Vagina (tissue), 2 donors: ENCODE results near the gene GALR1. TPM values are rescaled to one million over a fixed set of nuclear protein-coding genes. Genes with fewer than 3 reads are reported as not detected.

Experiments used
- DNase-seq, 2 donors: peaks; one replicate each; pipeline ENCODE4 v3.0.0-alpha.2; 2017; ENCODE audit errors: extremely low spot score in 2 of 2
- H3K27ac ChIP-seq: fragments of 200-600 bp; sonication (generic); one replicate; pipeline ENCODE4 v1.5.1; 2019
- H3K27me3 ChIP-seq: fragments of 200-600 bp; sonication (generic); one replicate; pipeline ENCODE4 v1.5.1; 2019
- H3K36me3 ChIP-seq, 2 donors: fragments of 200-600 bp; sonication (generic); one replicate each; pipeline ENCODE4 v1.5.1; 2017 to 2019
- H3K4me1 ChIP-seq: fragments of 200-600 bp; sonication (generic); one replicate; pipeline ENCODE4 v1.5.1; 2019
- H3K4me3 ChIP-seq, 2 donors: fragments of 200-600 bp; sonication (generic); 1 replicate in 1 of 2; 2 replicates in 1 of 2; pipeline ENCODE4 v1.5.1; 2016 to 2019
- H3K9me3 ChIP-seq: fragments of 200-600 bp; sonication (generic); one replicate; pipeline ENCODE4 v1.5.1; 2019
- POLR2A ChIP-seq, 2 donors: fragments of 450-650 bp; IDR thresholded peaks; one replicate each; pipeline ENCODE4 v1.6.1; 2017; ENCODE audit warnings: antibody characterized with exemption in 2 of 2, mild to moderate bottlenecking in 2 of 2, moderate library complexity in 2 of 2
- POLR2AphosphoS5 ChIP-seq, 2 donors: sonication (generic); formaldehyde crosslinking; IDR thresholded peaks; one replicate each; pipeline ENCODE4 v1.9.0; 2017; ENCODE audit warnings: antibody characterized with exemption in 2 of 2, mild to moderate bottlenecking in 2 of 2, low read depth in 1 of 2; ENCODE audit not compliant: insufficient read depth in 1 of 2
- intact Hi-C: fragments of 100-400 bp; cut with DNase I; formaldehyde crosslinking; loops from one replicate; pipeline ENCODE4 v1.15.1; 2023
- total RNA-seq: library from RNA; depleted of rRNA; stranded (reverse); fragments of >200 nt; gene quantifications from one replicate; pipeline ENCODE4 v1.2.3, GENCODE V29; 2016
- TF ChIP-seq, protein P1 (sequence below), 3 experiments: fragments of 450-650 bp in 2 of 3; fragments of 200-600 bp in 1 of 3; sonication (generic) in 1 of 3; IDR thresholded peaks; one replicate each; pipeline ENCODE4 v1.5.1; 2017 to 2019; ENCODE audit warnings: antibody characterized with exemption in 3 of 3, mild to moderate bottlenecking in 2 of 3, moderate library complexity in 2 of 3

Gene GALR1
- total RNA-seq, 1 donor from 2014 or later: 0.98 TPM

- TF ChIP-seq POLR2A (IDR thresholded peaks at IDR 0.05): no peak
- no peak for TF ChIP-seq POLR2AphosphoS5 (IDR thresholded peaks at IDR 0.05; ENCODE audit: insufficient read depth in 1 of 2, low read depth in 1 of 2)
- TF ChIP-seq, protein P1, sequence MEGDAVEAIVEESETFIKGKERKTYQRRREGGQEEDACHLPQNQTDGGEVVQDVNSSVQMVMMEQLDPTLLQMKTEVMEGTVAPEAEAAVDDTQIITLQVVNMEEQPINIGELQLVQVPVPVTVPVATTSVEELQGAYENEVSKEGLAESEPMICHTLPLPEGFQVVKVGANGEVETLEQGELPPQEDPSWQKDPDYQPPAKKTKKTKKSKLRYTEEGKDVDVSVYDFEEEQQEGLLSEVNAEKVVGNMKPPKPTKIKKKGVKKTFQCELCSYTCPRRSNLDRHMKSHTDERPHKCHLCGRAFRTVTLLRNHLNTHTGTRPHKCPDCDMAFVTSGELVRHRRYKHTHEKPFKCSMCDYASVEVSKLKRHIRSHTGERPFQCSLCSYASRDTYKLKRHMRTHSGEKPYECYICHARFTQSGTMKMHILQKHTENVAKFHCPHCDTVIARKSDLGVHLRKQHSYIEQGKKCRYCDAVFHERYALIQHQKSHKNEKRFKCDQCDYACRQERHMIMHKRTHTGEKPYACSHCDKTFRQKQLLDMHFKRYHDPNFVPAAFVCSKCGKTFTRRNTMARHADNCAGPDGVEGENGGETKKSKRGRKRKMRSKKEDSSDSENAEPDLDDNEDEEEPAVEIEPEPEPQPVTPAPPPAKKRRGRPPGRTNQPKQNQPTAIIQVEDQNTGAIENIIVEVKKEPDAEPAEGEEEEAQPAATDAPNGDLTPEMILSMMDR (IDR thresholded peaks at IDR 0.05): no peak
- no peaks in the 10 kb centered on the region for H3K9me3 ChIP-seq
- intact Hi-C loops: no loop called here
- H3K4me1 ChIP-seq: peaks cover 35% of the 10 kb centered on the region
- no peak for DNase-seq
- no peak overlapping the region for H3K27ac ChIP-seq
- no peaks in the 10 kb centered on the region for H3K27me3 ChIP-seq
- no peaks in the 10 kb centered on the region for H3K36me3 ChIP-seq
- H3K4me3 ChIP-seq: no peak overlapping the region
Observed at GRCh38 chr18:77209587-77209986, 40.1 kb upstream of the GALR1 start.

DNA sequence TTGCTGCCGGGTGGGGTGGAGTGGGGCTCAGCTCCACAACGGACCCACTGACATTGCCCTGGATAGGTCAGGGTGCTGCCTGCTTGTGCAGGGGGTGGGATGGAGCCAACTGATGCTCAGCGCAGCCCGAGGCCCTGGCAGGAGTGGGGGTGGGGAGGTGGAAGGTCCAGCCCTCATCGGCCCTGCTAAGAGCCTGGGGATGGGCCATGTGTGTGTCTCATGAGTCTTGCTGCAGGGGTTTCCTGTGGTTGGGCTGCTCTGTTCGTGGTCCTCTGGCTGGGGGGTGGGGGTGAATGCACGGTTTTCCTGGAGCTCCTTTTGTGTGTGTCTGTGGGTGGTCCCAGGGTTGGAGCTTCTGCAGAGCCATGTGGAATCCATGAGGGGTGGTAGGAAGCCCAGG, 39.4 kb upstream of the GALR1 start:
- Histone ChIP-seq H3K9me3 (no peaks in the 10 kb centered on the region), H3K4me3 (no peak overlapping the region), H3K36me3 (no peaks in the 10 kb centered on the region), H3K27ac (peak overlapping the region; percentile 28), H3K27me3 (no peaks in the 10 kb centered on the region), H3K4me1 (peaks cover 35% of the 10 kb centered on the region)
- intact Hi-C loops: loop anchor here (10.0 kb wide), 1 partner anchor 205 kb away; no protein-coding TSS in a partner anchor
- TF ChIP-seq POLR2A (IDR thresholded peaks at IDR 0.05) (no peak), POLR2AphosphoS5 (IDR thresholded peaks at IDR 0.05; ENCODE audit: insufficient read depth in 1 of 2, low read depth in 1 of 2) (no peak)
- TF ChIP-seq, protein P1 (IDR thresholded peaks at IDR 0.05): no peak
- DNase-seq: no peak

DNA sequence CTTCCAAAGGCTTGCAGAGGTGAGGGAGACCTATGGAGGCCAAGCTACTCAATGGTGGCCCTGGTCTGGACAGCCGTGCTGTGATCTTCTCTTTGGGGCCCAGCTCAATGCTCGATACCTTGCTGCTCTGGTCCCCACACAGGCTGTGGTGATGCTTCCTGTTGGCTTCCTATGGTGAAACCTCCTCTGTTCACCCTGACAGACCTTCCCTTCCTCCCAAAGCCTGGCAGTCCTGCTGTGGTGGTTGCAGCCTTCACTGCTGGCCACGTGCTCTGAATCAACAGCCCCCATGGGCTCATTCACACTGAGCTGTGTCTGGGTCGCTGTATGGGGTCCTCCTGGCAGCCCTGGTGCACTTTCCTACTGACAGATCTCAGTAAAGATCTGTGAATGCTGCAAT, 31.0 kb upstream of the GALR1 start:
- Histone ChIP-seq H3K4me1 (no peaks in the 10 kb centered on the region), H3K27me3 (no peaks in the 10 kb centered on the region), H3K27ac (no peak overlapping the region), H3K4me3 (no peak overlapping the region), H3K9me3 (no peaks in the 10 kb centered on the region), H3K36me3 (no peaks in the 10 kb centered on the region)
- DNase-seq: no peak
- TF ChIP-seq POLR2AphosphoS5 (IDR thresholded peaks at IDR 0.05; ENCODE audit: insufficient read depth in 1 of 2, low read depth in 1 of 2): no peak
- no peak for TF ChIP-seq POLR2A (IDR thresholded peaks at IDR 0.05)
- TF ChIP-seq, protein P1 (IDR thresholded peaks at IDR 0.05): no peak
- intact Hi-C loops: loop anchor here (10.0 kb wide), 1 partner anchor 214 kb away; no protein-coding TSS in a partner anchor

GRCh38 chr18:77220726-77221125, 28.9 kb upstream of the GALR1 start:
- no peaks in the 10 kb centered on the region for H3K9me3 ChIP-seq
- H3K27ac ChIP-seq: no peak overlapping the region
- intact Hi-C loops: no loop called here
- no peaks in the 10 kb centered on the region for H3K36me3 ChIP-seq
- no peaks in the 10 kb centered on the region for H3K4me1 ChIP-seq
- no peak for DNase-seq
- no peak overlapping the region for H3K4me3 ChIP-seq
- H3K27me3 ChIP-seq: no peaks in the 10 kb centered on the region
- no peak for TF ChIP-seq POLR2A (IDR thresholded peaks at IDR 0.05)
- TF ChIP-seq POLR2AphosphoS5 (IDR thresholded peaks at IDR 0.05; ENCODE audit: insufficient read depth in 1 of 2, low read depth in 1 of 2): no peak
- TF ChIP-seq, protein P1 (IDR thresholded peaks at IDR 0.05): no peak

DNA sequence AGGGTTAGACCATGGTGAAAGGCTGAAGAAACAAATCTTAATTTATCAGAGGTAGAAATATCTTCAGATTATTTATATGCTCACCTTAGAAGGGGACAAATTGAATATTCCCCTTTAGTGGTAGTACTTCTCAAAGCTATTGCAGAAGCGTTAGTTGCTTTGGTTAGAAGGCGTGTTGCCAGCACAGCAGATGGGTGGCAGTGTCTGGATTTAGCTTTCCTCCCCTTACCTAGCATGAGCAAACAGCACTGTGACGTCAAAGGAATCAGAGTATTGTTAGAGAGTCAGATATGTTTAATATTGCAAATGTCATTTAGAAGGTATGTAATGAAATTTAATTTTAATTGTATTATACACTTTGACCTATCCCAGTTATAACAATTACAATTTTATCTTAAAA, 27.2 kb upstream of the GALR1 start:
- H3K4me3 ChIP-seq: no peak overlapping the region
- H3K9me3 ChIP-seq: no peaks in the 10 kb centered on the region
- no peak for DNase-seq

More for the DNA sequence above, 27.2 kb upstream of the GALR1 start:
- no peak overlapping the region for H3K27ac ChIP-seq
- no peaks in the 10 kb centered on the region for H3K27me3 ChIP-seq
- no peaks in the 10 kb centered on the region for H3K36me3 ChIP-seq
- TF ChIP-seq POLR2A (IDR thresholded peaks at IDR 0.05) (no peak), POLR2AphosphoS5 (IDR thresholded peaks at IDR 0.05; ENCODE audit: insufficient read depth in 1 of 2, low read depth in 1 of 2) (no peak)
- TF ChIP-seq, protein P1 (IDR thresholded peaks at IDR 0.05): no peak
- H3K4me1 ChIP-seq: no peaks in the 10 kb centered on the region
- intact Hi-C loops: no loop called here
